GM19328 (cell line): ENCODE results near the gene OPA3.
A peak's percentile ranks its signal among the peaks of the same experiment; 100 is the strongest.
"Not testable (repeated sequence)": the region's sequence is repeated elsewhere in the genome, so short reads cannot be mapped to it uniquely, and the experiment has no call there.

ENCODE experiments used
- ATAC-seq: cut with Tn5 transposase; IDR thresholded peaks from one replicate; pipeline ENCODE4 v1.9.1; 2021; ENCODE audit warnings: mild to moderate bottlenecking, moderate library complexity; ENCODE audit not compliant: unreplicated experiment

The OPA3 gene

DNA sequence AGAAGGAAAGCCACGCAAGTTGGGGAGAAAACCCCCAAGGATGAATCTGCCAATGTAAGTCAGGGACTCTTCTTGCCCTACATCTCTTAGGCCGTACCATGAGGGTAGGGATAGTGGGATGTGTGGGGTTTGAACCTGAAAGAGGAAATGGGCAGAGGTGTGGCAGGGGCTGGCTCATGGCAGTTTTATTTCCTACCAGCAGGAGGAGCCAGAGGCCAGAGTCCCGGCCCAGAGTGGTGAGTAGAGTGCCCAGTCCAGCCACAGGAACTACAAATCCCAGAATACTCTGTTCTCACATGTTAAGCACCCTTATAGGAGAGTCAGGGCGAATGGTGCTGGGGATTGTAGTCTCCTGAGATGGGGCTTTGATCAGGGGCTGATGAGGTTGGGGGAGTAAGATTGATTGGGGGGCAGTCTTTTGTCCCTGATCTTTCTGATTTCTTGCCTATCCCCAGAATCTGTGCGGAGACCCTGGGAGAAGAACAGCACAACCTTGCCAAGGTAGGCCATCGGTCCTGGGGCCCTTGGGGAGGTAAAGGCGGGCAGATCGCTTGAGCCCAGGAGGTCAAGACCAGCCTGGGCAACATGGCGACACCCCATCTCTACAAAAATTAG lies 60.9 kb downstream of the OPA3 start:
- ATAC-seq = peak; percentile 53

DNA sequence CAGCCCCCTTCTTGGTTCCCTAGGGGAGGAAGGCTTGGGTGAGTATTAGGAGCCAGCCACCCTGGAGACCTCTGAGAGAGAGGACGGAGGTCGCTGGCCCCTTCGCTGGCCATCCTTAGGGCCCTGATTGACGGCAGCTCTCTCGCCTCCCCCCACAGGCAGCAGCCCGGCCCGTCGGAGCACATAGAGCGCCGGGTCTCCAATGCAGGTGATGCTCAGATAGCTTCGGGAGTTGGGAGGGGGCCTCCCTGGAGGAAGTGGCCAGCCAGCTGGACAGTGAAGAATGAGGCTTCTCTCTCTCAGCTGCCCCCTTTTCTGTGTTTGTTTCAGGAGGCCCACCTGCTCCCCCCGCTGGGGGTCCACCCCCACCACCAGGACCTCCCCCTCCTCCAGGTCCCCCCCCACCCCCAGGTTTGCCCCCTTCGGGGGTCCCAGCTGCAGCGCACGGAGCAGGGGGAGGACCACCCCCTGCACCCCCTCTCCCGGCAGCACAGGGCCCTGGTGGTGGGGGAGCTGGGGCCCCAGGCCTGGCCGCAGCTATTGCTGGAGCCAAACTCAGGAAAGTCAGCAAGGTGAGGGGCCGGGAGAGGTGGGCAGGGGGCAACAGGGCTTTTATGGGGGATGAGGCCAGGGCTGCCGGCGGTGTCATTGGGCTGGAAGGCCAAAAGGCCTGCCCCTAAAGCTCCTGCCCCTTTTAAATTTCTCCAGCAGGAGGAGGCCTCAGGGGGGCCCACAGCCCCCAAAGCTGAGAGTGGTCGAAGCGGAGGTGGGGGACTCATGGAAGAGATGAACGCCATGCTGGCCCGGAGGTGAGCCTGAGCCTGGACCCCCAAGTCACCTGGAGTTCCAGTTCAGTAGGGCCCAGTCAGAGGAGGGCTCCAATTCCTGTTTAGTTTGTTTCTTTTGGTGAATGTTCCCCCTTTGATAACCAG lies 62.3 kb downstream of the OPA3 start:
- no peak for ATAC-seq

DNA sequence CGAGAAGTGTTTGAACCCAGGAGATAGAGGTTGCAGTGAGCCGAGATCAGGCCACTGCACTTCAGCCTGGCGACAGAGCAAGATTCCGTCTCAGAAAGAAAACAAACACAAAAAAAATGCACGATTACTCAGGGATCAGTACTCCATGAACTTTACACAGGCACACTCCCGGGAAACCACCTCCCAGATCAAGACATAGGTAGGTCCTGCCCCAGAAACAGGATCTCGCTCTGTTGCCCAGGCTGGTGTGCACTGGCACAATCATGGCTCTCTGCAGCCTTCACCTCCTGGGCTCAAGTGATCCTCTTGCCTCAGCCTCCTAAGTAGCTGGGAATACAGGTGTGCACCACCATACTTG lies 66.2 kb downstream of the OPA3 start:
- no peak for ATAC-seq

DNA sequence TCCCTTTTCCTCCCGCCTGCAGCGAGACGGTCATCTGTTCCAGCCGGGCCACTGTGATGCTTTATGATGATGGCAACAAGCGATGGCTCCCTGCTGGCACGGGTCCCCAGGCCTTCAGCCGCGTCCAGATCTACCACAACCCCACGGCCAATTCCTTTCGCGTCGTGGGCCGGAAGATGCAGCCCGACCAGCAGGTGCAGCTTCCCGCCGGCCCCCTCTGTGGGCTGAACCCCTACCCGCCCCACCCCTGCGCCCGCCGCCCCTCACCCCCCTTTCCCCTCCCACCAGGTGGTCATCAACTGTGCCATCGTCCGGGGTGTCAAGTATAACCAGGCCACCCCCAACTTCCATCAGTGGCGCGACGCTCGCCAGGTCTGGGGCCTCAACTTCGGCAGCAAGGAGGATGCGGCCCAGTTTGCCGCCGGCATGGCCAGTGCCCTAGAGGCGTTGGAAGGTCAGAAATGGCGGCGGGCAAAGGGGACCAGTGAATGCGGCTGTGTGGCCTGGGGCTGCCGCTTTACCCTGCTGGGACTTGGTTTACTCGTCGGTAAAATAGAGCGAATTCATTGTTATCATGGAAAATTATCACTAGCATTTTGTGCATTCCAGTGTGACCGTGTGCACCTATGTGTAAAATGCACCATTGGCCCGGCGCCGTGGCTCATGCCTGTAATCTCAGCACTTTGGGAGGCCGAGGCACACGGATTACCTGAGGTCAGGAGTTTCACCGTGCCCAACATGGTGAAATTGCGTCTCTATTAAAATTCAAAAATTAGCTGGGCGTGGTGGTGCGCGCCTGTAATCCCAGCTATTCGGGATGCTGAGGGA lies 66.7 kb downstream of the OPA3 start:
- ATAC-seq = no peak

DNA sequence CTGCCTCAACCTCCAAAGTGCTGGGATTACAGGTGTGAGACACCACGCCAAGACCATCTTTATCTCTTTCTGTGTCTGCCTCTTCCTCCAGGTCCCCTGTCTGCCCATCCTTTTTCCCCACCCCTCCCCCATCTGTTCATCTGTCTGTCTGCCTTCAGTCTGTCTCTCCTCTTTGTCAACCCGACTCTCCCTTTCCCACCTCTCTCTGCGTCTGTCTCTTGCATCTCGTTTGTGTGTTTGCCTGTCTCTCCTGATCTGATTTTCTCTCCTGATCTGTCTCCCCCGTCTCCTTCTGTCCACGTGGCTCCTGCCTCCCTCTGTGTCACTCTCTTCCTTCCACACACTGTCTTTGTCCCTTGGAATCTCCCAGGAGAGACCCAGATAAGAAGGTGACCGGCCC lies 67.4 kb downstream of the OPA3 start:
- ATAC-seq = no peak

DNA sequence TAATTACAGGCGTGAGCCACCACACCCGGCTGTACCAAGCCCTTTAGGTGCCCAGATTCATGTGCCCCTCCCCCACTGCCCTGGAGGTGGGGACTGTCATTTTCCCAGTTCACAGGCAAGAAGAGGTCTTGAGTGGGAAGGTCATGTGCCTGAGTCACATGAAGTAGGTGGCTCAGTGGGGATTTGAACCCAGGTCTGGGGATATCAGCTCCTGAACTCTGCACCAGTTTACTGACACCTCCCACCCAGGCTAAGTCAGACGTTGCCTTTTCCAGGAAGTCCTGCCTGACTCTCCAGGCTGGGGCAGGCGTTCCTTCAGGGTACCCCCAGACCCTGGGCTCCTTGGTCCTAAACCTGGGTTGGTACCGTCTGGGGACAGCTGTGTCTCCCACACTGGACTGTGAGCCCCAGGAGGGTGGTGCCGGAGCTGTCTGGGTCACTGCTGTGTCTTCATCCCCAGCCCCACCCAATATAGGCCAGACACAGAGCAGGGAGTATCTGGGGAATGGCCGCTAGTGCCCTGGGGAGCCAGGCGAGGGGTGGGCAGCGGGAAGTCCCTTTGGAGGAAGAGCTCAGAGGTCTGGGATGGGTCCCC lies 68.7 kb downstream of the OPA3 start:
- no peak for ATAC-seq

DNA sequence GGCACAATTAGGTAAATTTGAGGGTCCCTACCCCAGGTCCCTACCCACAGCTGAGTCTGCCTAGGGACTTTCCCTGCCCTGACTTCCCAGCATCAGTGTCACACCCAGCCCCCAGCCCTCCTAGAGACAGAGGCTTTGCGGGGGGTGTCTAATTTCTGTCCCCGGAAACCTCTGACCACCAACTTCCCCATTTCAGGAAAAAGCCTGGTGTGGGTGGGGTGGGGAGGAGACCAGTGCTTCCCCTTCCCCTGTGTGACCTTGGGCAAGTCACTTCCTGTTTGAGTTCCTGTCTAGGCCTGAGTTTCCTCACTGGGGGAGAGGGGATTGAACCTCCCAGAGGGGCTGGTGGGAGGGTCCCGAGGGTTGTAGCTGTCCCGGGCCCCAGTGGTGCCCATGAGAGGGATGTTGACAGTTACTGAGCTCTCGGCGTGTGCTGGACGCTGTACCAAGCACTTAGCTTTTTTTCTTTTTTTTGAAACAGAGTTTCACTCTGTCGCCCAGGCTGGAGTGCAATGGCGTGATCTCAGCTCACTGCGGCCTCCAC lies 69.4 kb downstream of the OPA3 start:
- no peak for ATAC-seq

DNA sequence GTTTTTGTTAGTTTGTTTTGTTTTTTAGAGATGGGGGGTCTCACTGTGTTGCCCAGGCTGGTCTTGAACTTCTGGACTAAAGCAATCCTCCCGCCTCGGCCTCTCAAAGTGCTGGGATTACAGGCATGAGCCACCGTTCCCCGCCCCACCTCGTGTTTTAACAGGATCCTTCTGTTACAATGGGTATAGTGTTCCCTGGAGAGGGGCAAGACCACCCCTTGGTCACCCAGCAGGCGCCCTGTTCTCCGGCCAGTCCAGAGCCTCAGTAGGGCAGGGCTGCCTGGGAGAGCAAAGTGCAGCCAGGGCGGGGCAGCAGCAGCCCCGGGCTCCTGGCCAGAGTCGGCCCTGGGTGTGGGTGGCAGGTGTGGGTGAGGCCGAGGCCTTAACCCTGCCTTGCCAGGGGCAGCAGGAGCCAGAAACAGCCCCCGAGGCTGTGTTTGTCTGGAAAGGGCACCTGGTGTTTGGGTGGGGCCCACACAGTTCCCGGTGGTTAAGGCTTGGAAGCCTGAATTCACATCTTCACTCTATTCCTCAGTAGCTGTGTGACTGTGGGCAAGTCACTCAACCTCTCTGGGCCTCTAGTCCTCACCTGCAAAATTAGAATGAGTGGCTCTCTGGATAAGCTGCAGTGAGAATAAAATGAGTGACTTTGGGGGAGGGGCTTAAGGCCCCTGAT lies 70.1 kb downstream of the OPA3 start:
- no peak for ATAC-seq

DNA sequence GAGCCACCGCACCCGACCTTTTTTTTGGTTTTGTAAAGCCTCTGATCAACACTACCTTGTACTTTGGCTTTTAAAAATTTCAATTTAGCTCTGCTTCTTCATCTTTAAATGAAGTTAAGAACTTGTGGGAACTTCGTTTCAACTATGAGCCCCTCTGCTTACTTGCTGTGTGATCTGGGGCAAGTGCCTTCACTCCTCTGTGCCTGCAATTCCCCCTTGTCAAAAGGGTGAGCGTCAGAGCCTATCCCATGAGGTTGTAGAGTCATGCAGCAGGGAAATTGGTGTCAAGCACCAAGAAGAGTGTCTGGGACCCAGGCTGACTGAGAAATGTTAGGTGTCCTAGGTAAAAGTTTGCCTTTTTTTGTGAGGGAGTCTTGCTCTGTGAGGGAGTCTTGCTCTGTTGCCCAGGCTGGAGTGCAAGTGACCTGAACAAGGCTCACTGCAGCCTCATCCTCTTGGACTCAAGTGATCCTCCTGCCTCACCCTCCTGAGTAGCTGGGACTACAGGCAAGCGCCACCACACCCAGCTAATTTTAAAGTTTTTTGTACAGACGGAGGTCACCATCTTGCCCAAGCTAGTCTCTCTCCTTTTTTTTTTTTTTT lies 71.6 kb downstream of the OPA3 start:
- ATAC-seq = no peak

DNA sequence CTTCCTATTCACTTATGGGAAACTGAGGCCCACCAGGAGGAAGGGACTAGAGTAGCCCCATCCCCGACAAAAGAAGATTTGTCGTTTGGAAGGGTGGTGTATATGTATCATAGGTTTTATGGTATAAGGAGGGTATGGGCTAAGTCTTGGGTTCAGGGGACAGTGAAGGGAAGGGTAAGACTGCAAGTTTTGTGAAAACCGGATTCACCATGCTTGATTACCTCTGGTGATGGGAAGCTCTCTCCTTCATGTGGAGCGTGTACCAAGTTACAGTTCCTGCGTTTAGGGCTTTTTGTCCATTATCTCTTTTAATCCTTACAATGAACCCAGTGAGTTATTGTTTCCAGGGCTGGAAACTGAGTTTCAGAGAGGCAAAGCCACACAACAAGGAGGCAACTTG lies 73.5 kb downstream of the OPA3 start:
- no peak for ATAC-seq

DNA sequence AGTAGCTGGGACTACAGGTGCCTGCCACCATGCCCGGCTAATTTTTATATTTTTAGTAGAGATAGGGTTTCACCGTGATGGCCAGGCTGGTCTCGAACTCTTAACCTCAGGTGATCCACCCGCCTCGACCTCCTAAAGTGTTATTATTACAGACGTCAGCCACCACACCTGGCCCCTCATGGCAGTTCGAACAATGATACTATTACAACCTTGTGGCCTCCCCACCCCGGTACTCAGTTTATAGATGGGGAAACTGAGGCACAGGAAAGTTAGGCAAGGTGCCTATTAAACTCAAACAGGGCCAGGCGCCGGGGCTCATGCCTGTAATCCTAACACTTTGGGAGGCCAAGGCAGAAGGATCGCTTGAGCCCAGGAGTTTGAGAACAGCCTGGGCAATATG lies 74.2 kb downstream of the OPA3 start:
- ATAC-seq = not testable (repeated sequence)

DNA sequence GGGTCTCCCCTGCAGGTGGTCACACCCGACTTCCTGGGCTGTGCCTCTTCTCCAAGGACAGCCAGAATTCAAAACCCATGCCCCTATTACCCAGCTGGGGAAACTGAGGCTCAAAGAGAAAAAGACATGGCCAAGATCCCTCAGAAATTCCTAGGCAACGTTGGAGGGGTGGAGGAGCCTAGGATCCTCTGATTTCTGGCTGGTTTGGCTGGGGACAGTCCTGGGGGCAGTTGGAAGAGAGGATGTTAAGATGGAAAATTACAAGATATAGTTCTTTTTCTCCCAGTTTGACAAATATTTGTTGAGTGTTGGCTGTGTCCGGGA lies 74.9 kb downstream of the OPA3 start:
- ATAC-seq = no peak

DNA sequence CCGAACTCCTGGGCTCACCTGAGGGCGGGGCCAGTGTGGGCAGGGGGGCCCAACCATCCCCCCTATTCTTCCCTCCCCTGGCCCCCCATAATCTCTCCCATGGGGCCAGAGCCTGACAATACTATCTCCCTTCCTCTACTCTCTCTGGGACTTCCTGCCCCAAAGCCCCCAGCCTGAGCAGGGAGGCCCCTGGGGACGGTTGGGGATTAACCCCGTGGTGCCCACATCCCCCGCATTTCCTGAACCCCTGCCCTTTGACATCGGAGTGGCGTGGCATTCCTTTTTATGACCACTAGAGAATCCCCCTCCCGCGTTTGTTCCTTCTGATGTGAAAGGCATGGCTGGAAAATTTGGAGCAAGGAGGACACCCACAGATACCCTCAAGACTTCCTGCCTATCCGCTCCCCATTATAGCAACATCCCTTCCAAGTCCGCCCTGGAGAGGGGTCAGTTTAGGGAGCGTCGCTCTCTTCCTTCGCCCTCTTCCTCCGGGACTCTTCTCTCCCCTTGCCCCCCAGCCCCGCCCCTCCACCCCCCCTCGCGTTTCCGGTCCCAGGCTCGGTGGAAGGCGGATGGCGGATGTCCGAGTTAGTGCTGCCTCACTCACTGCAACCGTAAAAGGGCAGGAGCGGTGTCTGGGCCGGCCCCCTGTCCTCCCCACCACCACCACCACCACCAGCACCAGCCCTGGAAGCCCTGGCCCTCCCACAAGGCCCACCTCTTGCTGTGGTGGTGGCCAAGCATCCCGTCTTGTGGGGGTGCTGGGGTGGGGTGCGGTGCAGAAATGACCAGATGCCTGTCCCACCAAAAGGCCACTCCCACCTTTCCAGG lies 75.5 kb downstream of the OPA3 start:
- ATAC-seq = no peak

DNA sequence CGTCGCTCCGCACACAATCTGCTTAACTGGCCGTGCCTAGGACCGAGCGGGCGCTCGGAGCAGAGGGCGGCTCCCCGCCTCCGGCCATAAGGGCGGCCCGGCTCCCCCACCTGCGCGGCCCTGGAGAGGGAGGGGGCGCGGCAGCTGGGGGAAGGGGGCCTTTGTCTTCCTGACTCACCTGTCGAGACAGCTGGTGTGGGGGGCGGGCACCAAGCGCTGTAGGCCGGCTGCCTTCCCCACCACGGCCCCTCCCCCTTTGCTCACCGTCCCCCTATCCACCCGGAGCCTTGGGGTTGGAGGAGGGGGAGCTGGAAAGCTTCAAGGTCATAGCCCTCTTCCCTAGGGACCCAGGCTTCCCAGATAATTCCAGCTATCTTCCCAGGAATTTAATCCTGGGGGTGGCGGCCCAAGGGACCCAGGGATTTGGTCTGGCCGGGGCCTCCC lies 76.2 kb downstream of the OPA3 start:
- ATAC-seq = no peak

DNA sequence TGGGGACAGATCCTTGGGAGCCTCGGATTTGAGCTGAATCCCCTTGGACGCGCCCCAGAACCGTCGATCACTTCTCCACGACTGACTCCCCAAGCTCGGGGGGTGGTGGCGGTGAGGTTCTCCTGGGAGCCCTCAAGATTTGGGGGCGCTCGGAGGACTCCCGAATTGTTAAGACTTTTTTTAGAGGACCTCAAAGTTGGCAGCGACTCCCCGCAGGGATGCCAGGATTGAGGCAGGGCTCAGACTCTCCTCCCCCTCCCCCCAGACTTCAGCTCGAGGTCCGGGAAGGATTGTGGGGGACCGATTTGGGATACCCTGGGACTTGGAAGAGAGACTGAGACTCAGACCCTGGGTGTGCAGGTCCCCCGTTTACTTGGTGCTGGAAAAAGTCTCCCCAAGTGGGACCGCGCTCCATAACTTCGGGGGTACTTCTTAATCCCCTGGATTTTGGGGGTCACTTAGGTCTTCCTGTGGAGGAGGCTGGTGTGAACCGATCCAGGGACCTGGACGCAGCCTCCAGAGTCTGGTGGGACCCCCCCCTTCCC lies 76.7 kb downstream of the OPA3 start:
- ATAC-seq = no peak

DNA sequence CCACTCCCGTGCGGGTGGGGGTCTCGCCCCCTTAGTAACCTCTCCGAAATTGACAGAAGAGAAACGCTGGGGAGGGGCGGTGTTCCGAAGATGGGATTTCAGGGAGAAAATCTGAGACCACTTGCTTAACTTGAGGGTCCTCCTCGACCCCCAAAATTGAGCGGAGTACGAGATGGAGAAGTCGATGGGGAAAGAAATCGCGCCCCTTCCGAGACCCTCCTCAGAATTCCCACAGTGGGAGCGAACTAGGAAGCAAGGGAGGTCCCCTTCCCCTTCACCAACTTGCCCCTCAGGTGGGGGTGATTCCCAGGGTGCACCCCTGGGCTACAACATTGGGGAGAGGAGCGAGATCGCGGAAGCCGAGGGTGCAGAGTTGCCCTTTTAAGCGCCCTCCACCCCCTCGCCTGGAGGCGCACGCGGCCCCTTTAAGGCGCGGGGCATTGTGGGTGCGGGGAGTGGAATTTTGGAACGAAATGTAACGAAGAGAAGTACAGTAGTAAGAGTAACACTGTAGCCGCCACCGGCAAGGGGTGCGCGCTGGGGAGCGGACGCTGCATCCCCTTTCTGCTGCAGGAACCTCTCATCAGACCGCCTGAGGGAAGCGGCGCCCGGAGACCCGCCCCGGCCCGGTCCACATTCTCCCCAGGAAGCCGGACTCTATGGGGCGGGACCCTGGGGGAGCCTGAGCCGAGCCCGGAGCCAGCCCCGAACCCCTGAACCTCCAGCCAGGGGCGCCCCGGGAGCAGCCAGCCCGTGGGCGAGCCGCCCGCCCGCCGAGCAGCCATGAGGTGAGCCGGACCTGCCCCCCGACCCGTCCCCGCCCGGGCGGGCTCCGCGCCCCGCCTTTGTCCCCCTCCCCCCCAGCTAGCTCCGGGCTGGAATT lies 77.4 kb downstream of the OPA3 start, which contains the start of gene VASP:
TSS of gene VASP (plus strand) at position 491 of the 883 bp plus-strand sequence. CDS start at position 784, 293 bp downstream.
- ATAC-seq = peak; percentile 40

DNA sequence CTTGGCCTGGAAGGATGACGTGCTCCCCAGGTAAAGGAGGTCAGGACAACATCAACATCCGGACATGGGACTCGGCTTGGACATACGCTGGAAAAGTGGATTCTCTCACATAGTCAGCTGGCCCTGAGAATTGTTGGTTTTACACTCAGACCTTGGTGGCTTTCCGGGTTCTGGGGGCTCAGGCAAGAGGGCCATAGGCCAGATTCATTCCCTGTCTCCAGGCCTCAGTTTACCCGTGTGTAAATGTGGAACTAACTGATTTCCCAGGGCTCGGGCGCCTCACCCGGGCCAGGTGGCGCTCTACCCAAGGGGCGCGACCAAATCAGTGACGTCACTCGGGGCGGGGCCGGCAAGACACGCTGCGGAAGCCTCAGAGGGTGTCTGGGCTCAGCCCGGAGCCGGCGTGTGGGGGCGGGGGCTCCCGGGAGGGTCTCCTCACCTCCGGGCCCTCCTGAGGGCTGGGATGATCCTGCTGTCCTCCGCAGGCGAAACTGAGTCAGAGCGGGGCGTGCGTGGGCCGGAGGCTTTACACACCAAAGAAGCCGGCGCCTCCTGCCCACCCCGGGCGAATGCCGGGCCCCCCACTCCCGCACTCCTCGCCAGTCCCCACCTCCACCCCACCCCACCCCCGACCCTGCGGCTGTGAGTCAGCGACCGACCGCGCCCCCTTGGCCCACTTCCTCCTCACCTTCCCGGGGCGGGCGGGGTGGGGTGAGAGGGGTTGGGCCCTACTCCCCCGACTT lies 78.2 kb downstream of the OPA3 start:
- peak; percentile 62 for ATAC-seq
